Stimulated activated CD8-positive, alpha-beta memory T cell treated with anti-CD3 and anti-CD28 coated beads, Interleukin-15, amount 100 ng/mL, for 4 hours (primary cell): ENCODE measurements around the gene PYDC1.
"Not testable (repeated sequence)": the region's sequence is repeated elsewhere in the genome, so short reads cannot be mapped to it uniquely, and the experiment has no call there.

Experiments
- DNase-seq, 2 donors: peaks; one replicate each; pipeline ENCODE4 v3.0.0-alpha.2; 2020; ENCODE audit warnings: low read depth in 2 of 2

Gene PYDC1

DNA sequence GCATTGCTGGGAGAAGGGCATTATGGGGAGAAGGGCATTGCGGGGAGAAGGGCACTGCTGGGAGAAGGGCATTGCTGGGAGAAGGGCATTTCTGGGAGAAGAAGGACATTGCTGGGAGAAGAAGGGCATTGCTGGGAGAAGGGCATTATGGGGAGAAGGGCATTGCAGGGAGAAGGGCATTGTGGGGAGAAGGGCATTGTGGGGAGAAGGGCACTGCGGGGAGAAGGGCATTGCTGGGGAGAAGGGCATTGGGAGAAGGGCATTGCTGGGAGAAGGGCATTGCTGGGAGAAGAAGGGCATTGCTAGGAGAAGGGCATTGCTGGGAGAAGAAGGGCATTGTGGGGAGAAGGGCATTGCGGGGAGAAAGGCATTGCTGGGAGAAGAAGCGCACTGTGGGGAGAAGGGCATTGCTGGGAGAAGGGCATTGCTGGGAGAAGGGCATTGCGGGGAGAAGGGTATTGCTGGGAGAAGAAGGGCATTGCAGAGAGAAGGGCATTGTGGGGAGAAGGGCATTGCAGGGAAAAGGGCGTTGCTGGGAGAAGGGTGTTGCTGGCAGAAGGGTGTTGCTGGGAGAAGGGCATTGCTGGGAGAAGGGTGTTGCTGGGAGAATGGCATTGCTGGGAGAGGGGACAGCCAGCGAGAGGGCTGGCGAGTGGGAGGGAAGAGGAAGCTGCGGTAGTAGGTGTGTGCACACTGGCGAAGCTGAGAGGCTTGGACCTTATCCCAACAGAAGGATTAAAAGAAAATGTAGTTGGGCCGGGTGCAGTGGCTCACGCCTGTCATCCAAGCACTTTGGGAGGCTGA, 4.6 kb upstream of the PYDC1 start:
- DNase-seq = no peak

DNA sequence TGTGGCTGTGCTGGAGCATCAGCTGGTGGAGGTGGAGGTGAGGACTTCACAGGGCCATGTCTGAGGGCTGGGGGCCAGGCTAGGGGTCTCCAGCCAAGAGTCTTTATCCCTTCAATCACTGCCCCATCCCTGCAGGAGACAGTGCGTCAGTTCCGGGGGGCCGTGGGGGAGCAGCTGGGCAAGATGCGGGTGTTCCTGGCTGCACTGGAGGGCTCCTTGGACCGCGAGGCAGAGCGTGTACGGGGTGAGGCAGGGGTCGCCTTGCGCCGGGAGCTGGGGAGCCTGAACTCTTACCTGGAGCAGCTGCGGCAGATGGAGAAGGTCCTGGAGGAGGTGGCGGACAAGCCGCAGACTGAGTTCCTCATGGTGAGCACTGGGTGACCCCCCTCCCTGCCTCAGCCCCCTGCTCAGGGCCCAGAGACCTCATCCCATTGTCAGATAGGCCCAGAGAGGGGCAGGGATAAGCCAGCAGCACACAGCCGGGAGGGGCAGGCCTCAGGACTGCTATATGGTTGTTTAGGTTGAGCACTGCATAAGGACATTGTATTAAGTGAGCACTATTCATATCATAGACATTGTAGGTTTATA, 2.3 kb upstream of the PYDC1 start:
- no peak for DNase-seq

DNA sequence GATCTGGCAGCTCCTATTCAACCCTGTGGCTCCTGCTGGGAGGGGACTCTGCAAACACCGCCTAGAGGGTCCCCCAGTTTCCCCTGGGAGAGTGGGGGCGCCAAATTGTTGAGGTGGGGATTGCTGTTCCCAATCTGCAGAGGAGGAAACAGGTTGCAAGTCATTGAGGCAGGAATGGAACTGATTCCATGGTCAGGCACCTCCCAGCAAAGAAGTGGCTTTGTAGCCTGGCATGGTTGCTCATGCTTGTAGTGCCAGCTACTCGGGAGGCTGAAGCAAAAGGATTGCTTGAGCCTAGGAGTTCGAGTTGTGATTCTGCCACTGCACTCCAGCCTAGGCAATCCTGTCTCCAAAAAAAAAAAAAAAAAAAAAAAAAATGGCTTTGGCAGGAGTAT, 198 bp upstream of the PYDC1 start:
- no peak for DNase-seq

DNA sequence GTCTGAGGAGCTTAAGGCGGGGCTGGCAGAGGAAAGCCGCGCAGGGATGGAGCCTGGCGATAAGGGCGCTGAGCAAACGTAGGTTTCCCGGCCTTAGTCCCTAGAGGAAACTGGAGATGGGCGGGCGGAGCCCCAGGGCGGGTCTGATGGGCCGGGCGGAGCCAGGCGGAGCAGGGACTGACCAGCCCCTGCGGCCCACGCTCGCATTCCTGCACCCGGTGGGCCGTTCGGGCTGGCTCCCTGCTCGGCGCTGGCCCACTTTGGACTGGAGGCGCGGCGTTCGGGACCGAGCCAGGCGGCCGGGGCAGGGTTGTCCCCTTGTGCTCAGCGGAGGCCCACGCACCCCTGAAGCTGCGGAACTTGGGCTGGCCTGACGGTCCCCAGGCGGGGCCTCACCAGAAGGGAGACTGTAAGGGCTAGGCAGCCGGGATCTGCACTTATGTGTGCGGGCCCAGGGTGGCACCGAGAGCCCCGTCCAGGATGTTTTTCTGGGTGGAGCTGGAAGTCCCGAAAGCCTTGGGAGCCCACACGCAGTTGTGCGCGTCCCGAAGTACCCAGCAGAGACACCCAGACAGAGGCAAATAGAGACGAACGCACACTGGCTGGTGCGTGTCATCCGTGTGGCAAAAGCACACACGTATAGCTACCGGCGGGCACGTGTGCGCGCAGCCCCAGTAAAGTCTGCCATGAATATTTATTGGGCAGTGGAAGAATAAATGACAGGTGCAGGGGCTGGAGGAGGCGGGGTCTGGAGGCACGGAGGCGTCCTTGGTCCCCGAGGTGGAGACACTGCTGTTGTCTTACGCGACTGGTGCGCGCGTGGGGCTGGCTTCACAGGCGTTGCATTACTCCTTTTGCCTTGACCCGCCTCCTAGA, 1.4 kb downstream of the PYDC1 start:
- no peak for DNase-seq

DNA sequence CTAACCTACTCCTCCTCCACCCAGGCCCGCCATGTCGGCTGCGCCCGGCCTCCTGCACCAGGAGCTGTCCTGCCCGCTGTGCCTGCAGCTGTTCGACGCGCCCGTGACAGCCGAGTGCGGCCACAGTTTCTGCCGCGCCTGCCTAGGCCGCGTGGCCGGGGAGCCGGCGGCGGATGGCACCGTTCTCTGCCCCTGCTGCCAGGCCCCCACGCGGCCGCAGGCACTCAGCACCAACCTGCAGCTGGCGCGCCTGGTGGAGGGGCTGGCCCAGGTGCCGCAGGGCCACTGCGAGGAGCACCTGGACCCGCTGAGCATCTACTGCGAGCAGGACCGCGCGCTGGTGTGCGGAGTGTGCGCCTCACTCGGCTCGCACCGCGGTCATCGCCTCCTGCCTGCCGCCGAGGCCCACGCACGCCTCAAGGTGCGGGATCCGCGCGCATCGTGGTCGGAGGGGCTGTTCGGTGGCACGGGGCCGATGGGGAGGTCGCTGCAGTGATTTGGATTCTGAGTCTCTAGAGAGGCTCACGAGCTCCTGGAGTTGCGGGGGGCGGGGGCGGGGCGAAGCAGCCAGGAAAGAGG, 2.1 kb downstream of the PYDC1 start:
- no peak for DNase-seq

DNA sequence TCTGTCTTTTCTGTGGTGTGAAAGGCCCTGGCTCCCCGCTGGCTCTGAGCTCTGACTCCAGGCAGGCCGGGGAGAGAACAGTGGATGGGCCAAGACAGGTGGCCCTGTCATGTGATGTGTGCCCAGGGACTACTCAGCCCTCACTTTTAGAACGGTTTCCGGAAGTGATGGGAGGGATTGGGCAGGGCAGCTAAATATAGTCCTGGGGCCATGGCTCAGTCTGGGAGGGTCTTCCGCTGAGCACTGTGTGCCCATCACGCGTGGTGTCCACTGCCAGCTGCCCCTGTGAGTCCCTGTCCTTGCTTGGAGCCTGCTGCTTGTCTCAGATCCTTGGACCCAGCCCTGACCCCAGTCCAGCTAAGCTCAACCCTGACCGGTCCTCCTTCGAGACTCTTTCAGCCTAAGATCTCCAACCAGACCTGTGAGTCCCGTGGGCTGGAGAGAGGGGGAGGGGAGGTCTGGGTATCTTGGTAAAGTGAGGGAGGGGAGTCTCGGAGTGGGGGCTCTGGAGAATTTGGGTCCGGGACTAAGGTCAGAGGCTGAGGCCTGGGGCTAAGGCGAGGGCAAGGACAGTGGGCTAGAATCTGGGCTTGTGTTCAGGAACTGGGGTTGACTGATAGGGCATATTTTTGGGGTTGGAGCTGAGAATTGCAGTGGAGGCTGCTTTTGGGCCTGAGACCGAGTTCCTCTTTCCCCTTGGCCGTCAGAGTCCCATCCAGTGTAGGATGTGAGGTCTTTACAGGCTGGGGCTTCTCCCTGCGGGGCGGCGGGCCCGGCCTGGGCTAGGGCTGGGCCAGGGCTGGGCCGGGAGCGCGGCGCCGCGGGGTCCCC, 2.8 kb downstream of the PYDC1 start, which contains the start of gene TRIM72:
Gene TRIM72, plus strand, starts transcription at position 243 of the 831 bp plus-strand sequence. CDS start 620 bp downstream, outside the sequence.
- DNase-seq = no peak

DNA sequence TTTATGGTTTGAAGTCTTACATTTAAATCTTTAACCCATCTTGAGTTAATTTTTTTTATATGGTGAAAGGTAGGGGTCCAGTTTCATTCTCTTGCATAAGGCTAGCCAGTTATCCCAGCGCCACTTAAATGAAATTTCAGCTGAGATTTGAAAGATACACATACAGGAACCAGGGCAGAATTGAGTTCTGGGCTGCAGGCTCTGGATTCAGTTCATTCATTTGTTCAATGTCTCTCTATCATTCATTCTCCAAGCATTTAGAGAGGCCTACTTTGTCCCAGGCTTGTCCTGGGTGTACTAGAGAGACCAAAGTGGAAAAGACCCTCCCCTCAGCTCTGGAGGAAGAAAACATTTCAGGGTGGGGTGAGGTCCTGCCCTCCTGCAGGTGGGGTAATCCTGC, 3.6 kb downstream of the PYDC1 start:
- no peak for DNase-seq

DNA sequence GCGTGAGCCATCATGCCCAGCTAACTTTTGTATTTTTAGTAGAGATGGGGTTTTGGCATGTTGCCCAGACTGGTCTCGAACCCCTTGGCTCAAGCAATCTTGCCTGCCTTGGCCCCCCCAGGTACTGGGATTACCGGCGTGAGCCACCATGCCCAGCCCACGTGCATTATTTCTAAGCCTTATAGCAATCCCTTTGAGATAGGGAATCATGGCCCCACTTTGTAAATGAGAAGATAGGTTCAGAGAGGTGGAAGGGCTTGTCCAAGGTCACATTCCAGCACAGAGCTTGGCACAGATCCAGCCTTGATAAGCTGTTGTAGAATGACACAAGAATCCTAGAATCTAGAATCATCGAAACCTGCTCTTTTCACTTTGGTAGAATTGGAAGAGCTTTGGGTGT, 10.2 kb downstream of the PYDC1 start:
- DNase-seq = no peak

DNA sequence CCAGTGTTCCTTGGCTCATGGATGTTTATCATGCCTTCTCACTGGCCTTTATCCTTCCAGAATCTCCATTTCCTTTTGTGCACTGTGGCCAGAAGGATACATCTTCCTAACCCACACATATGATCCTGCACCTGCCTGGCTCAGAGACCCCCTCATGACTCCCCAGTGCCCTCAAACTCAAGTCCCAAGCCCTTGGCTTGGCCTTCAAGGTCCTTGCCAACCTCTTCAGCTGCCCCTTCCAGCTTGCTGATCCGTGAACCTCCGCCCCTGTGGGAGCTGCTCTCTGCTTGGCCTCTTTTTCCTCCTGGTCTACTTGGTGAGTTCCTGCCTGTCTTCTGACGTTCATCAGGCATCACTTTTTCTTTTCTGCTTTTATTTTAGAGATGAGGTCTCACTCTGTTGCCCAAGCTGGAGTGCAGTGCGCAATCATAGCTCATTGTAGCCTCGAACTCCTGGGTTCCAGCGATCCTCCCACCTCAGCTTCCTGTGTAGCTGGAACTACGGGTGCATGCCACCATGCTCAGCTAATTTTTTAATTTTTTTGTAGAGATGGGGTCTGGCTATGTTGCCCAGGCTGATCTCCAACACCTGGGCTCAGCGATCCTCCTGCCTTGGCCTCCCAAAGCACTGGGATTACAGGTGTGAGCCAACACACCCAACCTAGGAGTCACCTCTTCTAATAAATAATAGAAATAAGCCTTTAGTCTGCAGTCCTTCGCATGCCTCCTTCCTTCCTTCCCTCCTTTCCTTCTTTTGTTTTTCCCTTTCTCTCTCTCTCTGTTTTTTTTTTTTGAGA, 11.9 kb downstream of the PYDC1 start:
- no peak for DNase-seq

DNA sequence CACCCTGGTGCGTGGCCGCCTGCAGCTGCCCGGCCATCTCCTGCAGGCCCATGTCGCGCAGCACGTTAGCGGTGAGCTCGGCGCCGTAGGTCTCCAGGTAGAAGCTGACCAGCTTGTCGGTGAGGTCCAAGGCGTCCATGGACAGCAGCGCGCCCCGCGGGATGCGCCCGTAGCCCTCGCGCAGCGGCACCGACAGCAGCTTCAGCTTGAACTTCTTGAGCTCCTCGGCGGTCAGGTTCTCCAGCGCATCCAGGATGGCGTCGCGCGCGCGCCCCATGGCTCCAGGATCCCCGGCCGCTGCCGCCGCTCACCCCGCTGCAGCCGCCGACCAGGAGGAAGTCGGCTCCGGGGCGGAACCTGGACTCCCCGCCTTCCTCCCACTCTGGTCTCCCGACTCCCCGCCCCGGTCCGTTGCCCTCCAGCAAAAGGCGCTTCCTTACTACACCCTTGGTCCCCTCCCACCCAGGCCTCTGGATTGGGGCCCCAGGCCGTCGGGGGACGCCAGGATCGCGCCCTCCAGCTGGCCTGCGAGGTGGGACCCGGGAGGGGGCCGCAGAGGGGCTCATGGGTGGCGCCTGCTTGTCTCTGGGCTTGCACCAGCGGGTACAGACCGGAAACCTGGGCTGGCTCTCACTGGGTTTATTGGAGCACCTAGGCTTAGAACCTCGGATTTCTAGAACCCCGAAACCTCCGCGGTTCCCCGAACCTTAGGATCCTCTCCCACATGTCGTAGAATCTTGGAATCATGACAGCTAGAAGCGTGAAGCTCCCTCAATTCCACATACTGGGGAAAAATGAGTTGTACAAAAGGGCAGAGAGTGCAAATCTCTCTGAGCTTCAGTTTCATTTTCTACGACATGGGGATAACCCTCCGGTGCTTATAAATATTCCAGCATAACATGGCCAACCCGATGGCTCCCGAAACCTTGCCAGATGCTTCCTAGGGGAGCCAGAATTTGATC, 14.2 kb downstream of the PYDC1 start, which contains the start of gene PYCARD:
Gene PYCARD, minus strand, starts transcription at position 347 of the 962 bp plus-strand sequence. Its CDS starts 70 bp downstream, at position 277.
- DNase-seq = no peak

DNA sequence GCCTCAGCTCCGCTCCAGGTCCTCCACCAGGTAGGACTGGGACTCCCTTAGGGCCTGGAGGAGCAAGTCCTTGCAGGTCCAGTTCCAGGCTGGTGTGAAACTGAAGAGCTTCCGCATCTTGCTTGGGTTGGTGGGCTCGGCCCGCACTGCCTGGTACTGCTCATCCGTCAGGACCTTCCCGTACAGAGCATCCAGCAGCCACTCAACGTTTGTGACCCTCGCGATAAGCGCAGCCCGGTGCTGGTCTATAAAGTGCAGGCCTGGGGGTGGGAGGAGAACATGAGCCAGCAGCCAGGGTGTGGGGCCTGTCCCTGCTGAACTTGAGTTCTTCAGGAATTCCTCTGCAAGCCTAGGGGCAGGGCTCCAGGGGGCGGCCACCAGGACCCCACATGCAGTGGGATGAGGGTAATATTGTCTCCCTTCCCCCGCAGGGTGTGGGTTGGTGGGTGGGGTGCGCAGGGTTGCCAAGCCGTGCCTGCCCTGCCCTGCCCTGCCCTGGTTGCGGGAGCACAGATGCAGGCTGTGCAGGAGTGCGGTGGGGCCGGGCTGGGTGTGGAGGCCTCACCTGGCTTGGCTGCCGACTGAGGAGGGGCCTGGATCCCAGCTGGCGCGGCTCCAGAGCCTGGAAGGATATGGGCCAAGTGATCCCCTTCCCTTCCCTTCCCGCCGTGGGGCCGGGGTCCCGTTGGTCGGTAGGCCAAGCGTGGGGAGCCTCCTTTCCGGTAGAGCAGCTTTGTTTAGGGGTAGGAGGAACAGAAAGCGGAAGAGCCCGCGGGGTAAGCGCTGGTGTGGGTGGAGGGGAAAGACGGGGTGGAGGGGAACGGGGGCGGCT, 15.1 kb downstream of the PYDC1 start:
- no peak for DNase-seq

DNA sequence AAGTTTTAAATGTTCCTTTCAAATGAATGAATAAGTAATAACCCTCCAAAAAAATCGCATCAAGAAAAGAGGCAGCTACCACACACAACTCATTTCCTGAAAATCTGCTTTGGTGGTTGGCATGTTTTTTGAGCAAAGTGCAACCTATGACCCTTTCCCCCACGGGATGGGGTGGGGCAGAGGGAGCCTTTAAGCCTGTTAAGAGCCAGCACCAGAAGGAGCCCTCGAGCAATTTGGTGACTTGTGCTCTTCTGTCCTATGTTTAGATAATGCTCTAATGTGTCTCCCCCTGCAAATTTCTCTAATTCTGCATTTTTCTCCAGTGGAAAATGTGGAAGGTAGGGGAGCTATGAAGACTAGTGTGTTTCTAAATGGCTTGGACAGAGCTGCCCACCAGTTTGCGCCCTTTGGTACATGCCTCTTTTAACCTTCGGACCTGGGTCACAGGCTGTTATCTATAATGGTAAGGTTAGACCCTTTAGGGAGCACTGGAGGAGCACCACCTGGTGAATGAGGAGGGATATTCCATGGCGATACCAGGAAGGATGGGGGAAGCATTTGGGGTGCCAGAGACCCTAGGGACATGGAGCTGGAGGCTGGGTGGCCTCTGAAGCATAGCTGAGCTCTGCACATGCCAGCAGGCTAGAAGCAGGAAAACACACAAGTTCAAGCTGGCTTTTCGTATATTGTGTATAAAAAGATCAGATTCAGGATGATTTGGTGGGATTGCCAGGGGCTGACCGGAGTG, 15.9 kb downstream of the PYDC1 start:
- no peak for DNase-seq

DNA sequence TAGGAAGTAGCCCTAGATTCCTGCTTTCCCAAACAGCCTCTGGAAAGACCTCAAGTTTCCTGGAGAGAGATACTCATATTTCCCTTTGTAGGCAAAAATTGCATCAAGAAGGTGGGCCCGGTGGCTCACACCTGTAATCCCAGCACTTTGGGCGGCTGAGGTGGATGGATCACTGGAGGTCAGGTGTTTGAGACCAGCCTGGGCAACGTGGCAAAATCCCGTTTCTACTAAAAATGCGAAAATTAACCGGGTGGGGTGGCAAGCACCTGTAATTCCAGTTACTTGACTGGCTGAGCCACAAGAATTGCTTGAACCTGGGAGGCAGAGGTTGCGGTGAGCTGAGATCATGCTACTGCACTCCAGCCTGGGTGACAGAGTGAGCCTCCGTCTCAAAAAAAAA, 16.8 kb downstream of the PYDC1 start:
- not testable (repeated sequence) for DNase-seq

DNA sequence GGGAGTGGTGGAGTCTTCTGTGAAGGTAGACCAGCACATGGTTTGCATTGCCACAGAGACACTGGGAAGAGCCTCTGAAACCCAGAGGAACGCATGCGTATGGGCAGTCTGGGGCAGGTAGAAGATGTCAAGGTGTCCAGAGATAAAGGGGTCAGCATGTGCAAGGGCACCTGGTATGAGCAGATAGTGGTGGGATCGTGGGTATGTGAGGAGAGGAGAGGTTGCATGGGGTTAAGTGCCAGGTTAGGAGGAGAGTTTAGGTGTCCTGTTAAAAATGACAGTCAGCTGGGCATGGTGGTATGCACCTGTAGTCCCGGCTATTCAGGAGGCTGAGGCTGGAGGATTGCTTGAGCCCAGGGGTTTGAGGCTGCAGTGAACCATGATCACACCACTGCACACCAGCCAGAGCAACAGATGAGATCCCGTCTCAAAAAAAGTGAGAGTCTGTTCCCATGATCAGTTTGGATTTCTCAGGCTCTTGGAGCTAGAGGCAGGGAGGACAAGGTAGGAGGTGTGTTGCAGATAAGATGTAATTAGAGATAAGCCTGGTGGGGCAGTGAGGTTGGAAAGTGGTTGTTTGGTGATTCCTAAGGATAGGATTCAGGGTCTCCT, 17.4 kb downstream of the PYDC1 start:
- no peak for DNase-seq

DNA sequence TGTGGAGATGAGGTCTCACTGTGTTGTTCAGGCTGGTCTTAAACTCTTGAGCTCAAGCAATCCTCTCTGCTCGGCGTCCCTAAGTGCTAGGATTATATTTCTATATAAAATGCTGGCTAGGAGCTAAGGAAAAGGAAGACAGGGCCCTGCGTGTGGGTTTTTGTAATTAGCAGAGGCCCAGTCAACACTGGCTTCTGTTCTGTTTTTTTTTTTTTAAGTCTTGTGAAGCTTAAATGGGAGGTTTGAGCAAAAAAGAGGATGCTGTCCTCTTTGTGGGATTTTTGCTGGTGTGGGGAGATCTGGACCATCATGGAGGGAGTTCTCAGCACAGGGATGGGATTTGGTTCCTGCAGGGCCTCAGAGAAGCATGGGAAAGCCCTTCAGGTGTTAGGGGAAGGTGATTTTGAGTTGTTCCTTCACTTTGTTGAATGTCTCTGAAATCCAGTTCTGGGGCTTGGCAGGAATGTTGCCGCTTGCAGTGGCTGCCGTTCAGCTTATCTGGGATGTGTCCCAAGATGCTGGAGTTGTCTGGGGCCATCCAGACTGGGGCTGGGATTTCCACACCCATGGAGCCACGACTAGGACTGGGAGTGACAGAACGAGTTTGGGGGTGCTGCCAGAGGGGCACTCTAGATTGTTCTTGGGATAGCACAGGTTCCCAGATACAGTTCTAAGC, 18.6 kb downstream of the PYDC1 start:
- no peak for DNase-seq

DNA sequence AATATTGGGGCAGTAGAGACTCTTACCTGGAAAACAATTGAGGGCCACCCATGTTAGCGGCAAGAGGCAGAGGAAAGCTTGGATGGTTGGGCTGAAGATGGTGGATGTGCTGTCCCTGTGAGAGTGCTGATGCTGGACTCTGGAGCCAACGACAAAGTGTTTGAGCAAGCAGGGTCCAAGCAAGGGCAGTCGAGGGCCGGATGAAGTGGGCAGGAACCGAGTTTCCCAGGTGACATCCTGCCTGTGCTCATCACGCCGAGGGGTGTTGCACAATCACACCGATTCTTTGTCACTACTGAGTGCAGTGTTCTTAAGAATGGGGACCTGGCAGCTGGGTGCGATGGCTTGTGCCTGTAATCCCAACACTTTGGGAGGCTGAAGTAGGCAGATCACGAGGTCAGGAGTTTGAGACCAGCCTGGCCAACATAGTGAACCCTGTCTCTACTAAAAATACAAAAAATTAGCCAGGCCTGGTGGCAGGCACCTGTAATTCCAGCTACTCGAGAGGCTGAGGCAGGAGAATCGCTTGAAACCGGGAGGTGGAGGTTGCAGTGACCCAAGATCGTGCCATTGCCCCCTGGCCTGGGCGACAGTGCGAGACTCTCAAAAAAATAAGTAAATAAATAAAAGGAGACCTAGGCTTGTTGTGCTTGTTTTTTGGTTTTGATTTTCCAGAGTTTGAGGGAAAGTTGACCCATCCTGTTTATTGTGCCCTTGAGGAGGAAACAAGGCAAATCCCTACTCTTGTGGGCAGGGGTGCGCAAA, 20.4 kb downstream of the PYDC1 start:
- DNase-seq = no peak
